HG03460 (cell line): ENCODE data around the gene CELF2.
"Not testable (repeated sequence)": the region's sequence is repeated elsewhere in the genome, so short reads cannot be mapped to it uniquely, and the experiment has no call there.

ENCODE experiments used
- ATAC-seq: cut with Tn5 transposase; IDR thresholded peaks from one replicate; pipeline ENCODE4 v1.9.1; 2021; ENCODE audit not compliant: unreplicated experiment

The CELF2 gene

GRCh38 chr10:11168423-11169090 is 150.9 kb downstream of the CELF2 start:
- no peak for ATAC-seq

GRCh38 chr10:11169976-11170375 is 152.3 kb downstream of the CELF2 start:
- no peak for ATAC-seq

GRCh38 chr10:11170574-11170973 is 152.9 kb downstream of the CELF2 start:
- ATAC-seq = no peak

GRCh38 chr10:11170993-11171851 is 153.6 kb downstream of the CELF2 start:
- ATAC-seq = peak; percentile 31

GRCh38 chr10:11173042-11173441 is 155.4 kb downstream of the CELF2 start:
- no peak for ATAC-seq

GRCh38 chr10:11175823-11176243 is 158.2 kb downstream of the CELF2 start:
- ATAC-seq = no peak

- ATAC-seq = no peak
These were observed 159.1 kb downstream of the CELF2 start for GRCh38 chr10:11176746-11177145.

GRCh38 chr10:11177381-11177780 is 159.7 kb downstream of the CELF2 start:
- ATAC-seq = no peak

- no peak for ATAC-seq
These were observed 160.3 kb downstream of the CELF2 start for GRCh38 chr10:11177926-11178471.

GRCh38 chr10:11178606-11179515 is 161.2 kb downstream of the CELF2 start:
- ATAC-seq = peak; percentile 81

GRCh38 chr10:11179516-11180105 is 161.9 kb downstream of the CELF2 start:
- ATAC-seq = no peak

- peak; percentile 19 for ATAC-seq
These were observed 162.6 kb downstream of the CELF2 start for GRCh38 chr10:11180228-11180627.

- no peak for ATAC-seq
These were observed 164.3 kb downstream of the CELF2 start for GRCh38 chr10:11181978-11182377.

GRCh38 chr10:11183015-11183414 is 165.3 kb downstream of the CELF2 start:
- ATAC-seq = no peak

GRCh38 chr10:11184093-11184492 is 166.4 kb downstream of the CELF2 start:
- ATAC-seq = no peak

- not testable (repeated sequence) for ATAC-seq
These were observed 167.5 kb downstream of the CELF2 start for GRCh38 chr10:11185128-11185665.

GRCh38 chr10:11186374-11186773 is 168.7 kb downstream of the CELF2 start:
- no peak for ATAC-seq

GRCh38 chr10:11189582-11190376 is 172.1 kb downstream of the CELF2 start:
- ATAC-seq = no peak

- no peak for ATAC-seq
These were observed 173.5 kb downstream of the CELF2 start for GRCh38 chr10:11191190-11191589.
